ENCODE results near the gene VAT1L. TPM values are rescaled to one million over a fixed set of nuclear protein-coding genes. Genes with fewer than 3 reads are reported as not detected.

Gene VAT1L
- total and polyA plus RNA-seq, 10 donors, result 0.02 to 0.23 (median 0.10) TPM; not detected in 4

DNA sequence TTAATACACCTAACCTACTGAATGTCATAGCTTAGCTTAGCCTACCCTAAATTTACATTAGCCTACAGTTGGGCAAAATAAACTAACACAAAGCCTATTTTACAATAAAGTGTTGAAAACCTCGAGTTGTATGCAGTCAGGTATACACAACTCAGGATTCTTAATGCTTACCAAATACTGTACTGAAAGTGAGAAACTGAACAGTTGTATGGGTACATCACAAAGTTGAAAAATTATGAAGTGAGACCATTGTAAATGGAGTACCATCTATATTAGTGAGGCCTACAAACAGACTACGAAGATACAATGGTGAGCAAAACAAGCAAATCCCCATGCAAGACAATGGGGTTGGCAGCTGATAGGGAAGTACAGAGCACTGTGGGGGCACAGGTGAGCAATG, 79.7 kb downstream of the VAT1L start:
- TF ChIP-seq, protein P1, sequence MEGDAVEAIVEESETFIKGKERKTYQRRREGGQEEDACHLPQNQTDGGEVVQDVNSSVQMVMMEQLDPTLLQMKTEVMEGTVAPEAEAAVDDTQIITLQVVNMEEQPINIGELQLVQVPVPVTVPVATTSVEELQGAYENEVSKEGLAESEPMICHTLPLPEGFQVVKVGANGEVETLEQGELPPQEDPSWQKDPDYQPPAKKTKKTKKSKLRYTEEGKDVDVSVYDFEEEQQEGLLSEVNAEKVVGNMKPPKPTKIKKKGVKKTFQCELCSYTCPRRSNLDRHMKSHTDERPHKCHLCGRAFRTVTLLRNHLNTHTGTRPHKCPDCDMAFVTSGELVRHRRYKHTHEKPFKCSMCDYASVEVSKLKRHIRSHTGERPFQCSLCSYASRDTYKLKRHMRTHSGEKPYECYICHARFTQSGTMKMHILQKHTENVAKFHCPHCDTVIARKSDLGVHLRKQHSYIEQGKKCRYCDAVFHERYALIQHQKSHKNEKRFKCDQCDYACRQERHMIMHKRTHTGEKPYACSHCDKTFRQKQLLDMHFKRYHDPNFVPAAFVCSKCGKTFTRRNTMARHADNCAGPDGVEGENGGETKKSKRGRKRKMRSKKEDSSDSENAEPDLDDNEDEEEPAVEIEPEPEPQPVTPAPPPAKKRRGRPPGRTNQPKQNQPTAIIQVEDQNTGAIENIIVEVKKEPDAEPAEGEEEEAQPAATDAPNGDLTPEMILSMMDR (IDR thresholded peaks at IDR 0.05 in 8 of 11, conservative IDR thresholded peaks at IDR 0.05 in 3 of 11), result no peak
- TF ChIP-seq POLR2AphosphoS5 (IDR thresholded peaks at IDR 0.05), result no peak
- TF ChIP-seq POLR2A (IDR thresholded peaks at IDR 0.05), result no peak
- intact Hi-C loops (cut with DNase I; ENCODE audit: low total_unique reads), result no loop called here
- Histone ChIP-seq H3K4me3 (no peak overlapping the region), H3K4me1 (no peaks in the 10 kb centered on the region), H3K27me3 (replicated peaks in 1 of 7) (peaks cover 0 to 4% (median 0%) of the 10 kb centered on the region in 7 donors), H3K9me3 (no peaks in the 10 kb centered on the region), H3K36me3 (no peaks in the 10 kb centered on the region), H3K27ac (no peak overlapping the region)
- no peak for DNase-seq
- WGBS, 5 donors, result 63 to 88% (median 81%) methylated on average over 2 of the region's 2 CpGs

DNA sequence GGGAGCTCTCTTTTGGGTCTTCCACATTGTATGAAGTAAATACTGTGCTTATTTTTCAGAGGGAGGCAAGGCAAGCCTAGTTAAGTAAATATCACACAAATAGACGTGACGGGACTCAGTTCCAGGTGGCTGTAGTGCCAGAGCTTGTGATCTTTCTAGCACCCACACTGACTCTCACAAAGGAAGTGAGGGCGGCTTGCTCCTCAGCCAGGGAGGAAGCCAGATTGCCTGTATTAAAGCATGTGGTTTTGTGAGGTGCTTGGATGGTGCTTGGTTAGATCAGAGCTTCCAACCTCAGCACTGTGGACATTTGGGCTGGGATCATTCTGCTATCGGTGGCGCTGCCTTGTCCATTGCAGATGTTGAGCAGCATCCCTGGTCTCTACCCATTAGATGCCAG, 80.1 kb downstream of the VAT1L start:
- H3K27ac ChIP-seq, result no peak overlapping the region
- WGBS, 5 donors, result 48 to 72% (median 58%) methylated on average over 5 of the region's 5 CpGs
- intact Hi-C loops (cut with DNase I; ENCODE audit: low total_unique reads), result no loop called here
- DNase-seq, result no peak
- TF ChIP-seq POLR2AphosphoS5 (IDR thresholded peaks at IDR 0.05), result no peak
- TF ChIP-seq POLR2A (IDR thresholded peaks at IDR 0.05), result no peak
- TF ChIP-seq, protein P1 (IDR thresholded peaks at IDR 0.05 in 8 of 11, conservative IDR thresholded peaks at IDR 0.05 in 3 of 11), result no peak
- H3K27me3 ChIP-seq (replicated peaks in 1 of 7), result peaks cover 0 to 4% (median 0%) of the 10 kb centered on the region in 7 donors
- no peak overlapping the region for H3K4me3 ChIP-seq
- no peaks in the 10 kb centered on the region for H3K36me3 ChIP-seq
- no peaks in the 10 kb centered on the region for H3K4me1 ChIP-seq
- H3K9me3 ChIP-seq, result no peaks in the 10 kb centered on the region

DNA sequence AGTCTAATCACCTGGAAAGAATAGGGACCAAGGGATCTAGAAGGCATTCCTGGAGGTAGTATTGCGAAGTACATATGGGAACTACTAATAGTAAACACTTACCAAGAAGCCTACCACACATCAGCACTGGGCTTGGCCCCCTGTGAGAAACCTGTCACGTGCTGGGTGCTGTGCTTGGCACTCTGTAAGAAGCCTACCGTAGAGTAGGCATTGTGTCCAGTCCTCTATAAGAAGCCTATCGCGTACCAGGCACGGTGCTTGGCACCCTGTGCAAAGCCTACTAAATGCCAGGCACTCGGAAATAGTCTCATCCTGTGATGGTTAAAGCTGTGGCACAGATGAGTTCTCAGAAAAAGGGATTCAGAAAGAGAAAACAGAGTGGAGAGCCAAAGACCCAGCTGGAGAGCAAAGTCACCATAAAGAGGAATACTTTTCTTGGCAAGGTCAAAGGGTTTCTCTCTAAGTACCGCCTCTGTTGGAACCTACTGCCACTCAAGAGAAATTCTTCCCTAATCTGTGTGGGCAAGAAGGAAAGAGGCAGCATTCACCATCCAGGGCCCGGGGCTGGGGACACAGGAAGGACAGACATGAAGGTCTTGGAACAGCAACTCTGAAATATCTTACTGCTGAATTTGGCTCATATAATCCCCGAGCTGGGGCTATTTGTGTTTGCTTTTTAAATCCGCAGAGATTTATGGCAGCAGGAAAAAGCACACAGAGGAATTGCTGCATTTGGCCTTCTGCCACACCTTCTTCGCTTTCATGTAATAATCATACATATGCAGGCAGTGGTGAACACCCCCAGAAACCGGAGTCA, 81.8 kb downstream of the VAT1L start:
- WGBS, 5 donors, result 65 to 74% (median 68%) methylated on average over 13 of the region's 13 CpGs
- peaks cover 0 to 4% (median 0%) of the 10 kb centered on the region in 7 donors for H3K27me3 ChIP-seq (replicated peaks in 1 of 7)
- no peak overlapping the region for H3K27ac ChIP-seq
- no peak overlapping the region for H3K4me3 ChIP-seq
- intact Hi-C loops (cut with DNase I; ENCODE audit: low total_unique reads), result no loop called here
- H3K36me3 ChIP-seq, result no peaks in the 10 kb centered on the region
- TF ChIP-seq, protein P1 (IDR thresholded peaks at IDR 0.05 in 8 of 11, conservative IDR thresholded peaks at IDR 0.05 in 3 of 11), result no peak
- TF ChIP-seq POLR2A (IDR thresholded peaks at IDR 0.05) (no peak), POLR2AphosphoS5 (IDR thresholded peaks at IDR 0.05) (no peak)
- no peak for DNase-seq
- no peaks in the 10 kb centered on the region for H3K4me1 ChIP-seq
- no peaks in the 10 kb centered on the region for H3K9me3 ChIP-seq

- WGBS, 5 donors, result 91 to 100% (median 95%) methylated on average over 1 of the region's 1 CpG
- H3K4me1 ChIP-seq, result no peaks in the 10 kb centered on the region
- H3K27ac ChIP-seq, result no peak overlapping the region
- H3K9me3 ChIP-seq, result no peaks in the 10 kb centered on the region
- intact Hi-C loops (cut with DNase I; ENCODE audit: low total_unique reads), result no loop called here
- no peak overlapping the region for H3K4me3 ChIP-seq
- no peak for TF ChIP-seq POLR2AphosphoS5 (IDR thresholded peaks at IDR 0.05)
- TF ChIP-seq, protein P1 (IDR thresholded peaks at IDR 0.05 in 8 of 11, conservative IDR thresholded peaks at IDR 0.05 in 3 of 11), result no peak
- TF ChIP-seq POLR2A (IDR thresholded peaks at IDR 0.05), result no peak
- no peaks in the 10 kb centered on the region for H3K36me3 ChIP-seq
- no peaks in the 10 kb centered on the region for H3K27me3 ChIP-seq (replicated peaks in 1 of 7)
- DNase-seq, result no peak
Observed at GRCh38 chr16:77871932-77872331, 83.6 kb downstream of the VAT1L start.

All from spleen (tissue), 11 donors.